ENCODE data around the gene LRCH4.

LRCH4 gene

GRCh38 chr7:100582041-100582579 lies 3.8 kb downstream of the LRCH4 start:
- no peaks in the 10 kb centered on the region for H3K9me3 ChIP-seq
- no peak for DNase-seq (ENCODE audit: low spot score in 2 of 2)
- no peak overlapping the region for H3K4me3 ChIP-seq
- in situ Hi-C loops (cut with MboI; ENCODE audit: low sequenced_read_pairs): no loop called here
- H3K4me1 ChIP-seq: peaks cover 4% of the 10 kb centered on the region
- peaks cover 21% of the 10 kb centered on the region for H3K36me3 ChIP-seq (replicated peaks)
- H3K27me3 ChIP-seq (ENCODE audit: low read depth): no peaks in the 10 kb centered on the region

- Histone ChIP-seq H3K27me3 (ENCODE audit: low read depth) (no peaks in the 10 kb centered on the region), H3K36me3 (replicated peaks) (peaks cover 25% of the 10 kb centered on the region), H3K4me1 (peaks cover 4% of the 10 kb centered on the region), H3K4me3 (no peak overlapping the region), H3K9me3 (no peaks in the 10 kb centered on the region)
- DNase-seq (ENCODE audit: low spot score in 2 of 2): no peak
- in situ Hi-C loops (cut with MboI; ENCODE audit: low sequenced_read_pairs): no loop called here
Observed at GRCh38 chr7:100580466-100581283, 5.3 kb downstream of the LRCH4 start.

- no peak overlapping the region for H3K4me3 ChIP-seq
- H3K36me3 ChIP-seq (replicated peaks): peaks cover 29% of the 10 kb centered on the region
- no peaks in the 10 kb centered on the region for H3K4me1 ChIP-seq
- no peaks in the 10 kb centered on the region for H3K9me3 ChIP-seq
- no peak for DNase-seq (ENCODE audit: low spot score in 2 of 2)
- in situ Hi-C loops (cut with MboI; ENCODE audit: low sequenced_read_pairs): no loop called here
- H3K27me3 ChIP-seq (ENCODE audit: low read depth): no peaks in the 10 kb centered on the region
Observed at GRCh38 chr7:100578246-100579183, 7.4 kb downstream of the LRCH4 start.

- in situ Hi-C loops (cut with MboI; ENCODE audit: low sequenced_read_pairs): no loop called here
- no peak for DNase-seq (ENCODE audit: low spot score in 2 of 2)
- H3K4me1 ChIP-seq: no peaks in the 10 kb centered on the region
- no peaks in the 10 kb centered on the region for H3K9me3 ChIP-seq
- no peak overlapping the region for H3K4me3 ChIP-seq
- no peaks in the 10 kb centered on the region for H3K27me3 ChIP-seq (ENCODE audit: low read depth)
- H3K36me3 ChIP-seq (replicated peaks): peaks cover 29% of the 10 kb centered on the region
Observed at GRCh38 chr7:100577507-100577906, 8.4 kb downstream of the LRCH4 start.

- no peak for DNase-seq (ENCODE audit: low spot score in 2 of 2)
- Histone ChIP-seq H3K36me3 (replicated peaks) (peaks cover 29% of the 10 kb centered on the region), H3K4me1 (no peaks in the 10 kb centered on the region), H3K9me3 (no peaks in the 10 kb centered on the region), H3K27me3 (ENCODE audit: low read depth) (no peaks in the 10 kb centered on the region), H3K4me3 (no peak overlapping the region)
- in situ Hi-C loops (cut with MboI; ENCODE audit: low sequenced_read_pairs): no loop called here
Observed at GRCh38 chr7:100577103-100577502, 8.8 kb downstream of the LRCH4 start.

GRCh38 chr7:100576384-100576993 lies 9.4 kb downstream of the LRCH4 start:
- no peak for DNase-seq (ENCODE audit: low spot score in 2 of 2)
- H3K4me1 ChIP-seq: no peaks in the 10 kb centered on the region
- no peaks in the 10 kb centered on the region for H3K9me3 ChIP-seq
- in situ Hi-C loops (cut with MboI; ENCODE audit: low sequenced_read_pairs): no loop called here
- no peak overlapping the region for H3K4me3 ChIP-seq
- no peaks in the 10 kb centered on the region for H3K27me3 ChIP-seq (ENCODE audit: low read depth)
- H3K36me3 ChIP-seq (replicated peaks): peaks cover 27% of the 10 kb centered on the region

GRCh38 chr7:100575746-100576383 lies 10.1 kb downstream of the LRCH4 start:
- H3K4me1 ChIP-seq: no peaks in the 10 kb centered on the region
- no peak for DNase-seq (ENCODE audit: low spot score in 2 of 2)
- no peak overlapping the region for H3K4me3 ChIP-seq
- H3K9me3 ChIP-seq: no peaks in the 10 kb centered on the region
- in situ Hi-C loops (cut with MboI; ENCODE audit: low sequenced_read_pairs): no loop called here
- H3K27me3 ChIP-seq (ENCODE audit: low read depth): no peaks in the 10 kb centered on the region
- H3K36me3 ChIP-seq (replicated peaks): peaks cover 23% of the 10 kb centered on the region

- DNase-seq (ENCODE audit: low spot score in 2 of 2): no peak
- in situ Hi-C loops (cut with MboI; ENCODE audit: low sequenced_read_pairs): no loop called here
Observed at GRCh38 chr7:100575206-100575631, 10.7 kb downstream of the LRCH4 start.

GRCh38 chr7:100574362-100575205 lies 11.3 kb downstream of the LRCH4 start:
- Histone ChIP-seq H3K36me3 (replicated peaks) (peaks cover 16% of the 10 kb centered on the region), H3K4me3 (no peak overlapping the region), H3K27me3 (ENCODE audit: low read depth) (no peaks in the 10 kb centered on the region; the same call in 1 of the 2 replicates), H3K9me3 (no peaks in the 10 kb centered on the region), H3K4me1 (peaks cover 3% of the 10 kb centered on the region; the same call in 1 of the 2 replicates)
- in situ Hi-C loops (cut with MboI; ENCODE audit: low sequenced_read_pairs): no loop called here
- DNase-seq (ENCODE audit: low spot score in 2 of 2): no peak

More at GRCh38 chr7:100575206-100575631, 10.7 kb downstream of the LRCH4 start:
- Histone ChIP-seq H3K27me3 (ENCODE audit: low read depth) (no peaks in the 10 kb centered on the region; the same call in 1 of the 2 replicates), H3K4me3 (no peak overlapping the region), H3K4me1 (peaks cover 3% of the 10 kb centered on the region; the same call in 1 of the 2 replicates), H3K9me3 (no peaks in the 10 kb centered on the region), H3K36me3 (replicated peaks) (peaks cover 19% of the 10 kb centered on the region)

- peaks cover 15% of the 10 kb centered on the region for H3K36me3 ChIP-seq (replicated peaks)
- H3K4me1 ChIP-seq: peaks cover 3% of the 10 kb centered on the region; the same call in 1 of the 2 replicates
- no peak within 1 kb of the TSS for H3K4me3 ChIP-seq
Observed at GRCh38 chr7:100573691-100574361, 12.1 kb downstream of the LRCH4 start, which contains the start of gene SAP25. Gene SAP25 (minus strand): TSS chr7:100573900. CDS start chr7:100573742, 158 bp downstream.

GRCh38 chr7:100572949-100573675 lies 12.8 kb downstream of the LRCH4 start:
- DNase-seq (ENCODE audit: low spot score in 2 of 2): no peak
- Histone ChIP-seq H3K4me3 (no peak overlapping the region), H3K36me3 (replicated peaks) (peaks cover 13% of the 10 kb centered on the region), H3K9me3 (no peaks in the 10 kb centered on the region), H3K27me3 (ENCODE audit: low read depth) (no peaks in the 10 kb centered on the region; the same call in 1 of the 2 replicates), H3K4me1 (peaks cover 3% of the 10 kb centered on the region; the same call in 1 of the 2 replicates)
- in situ Hi-C loops (cut with MboI; ENCODE audit: low sequenced_read_pairs): no loop called here

More at GRCh38 chr7:100573691-100574361, 12.1 kb downstream of the LRCH4 start, which contains the start of gene SAP25:
- in situ Hi-C loops (cut with MboI; ENCODE audit: low sequenced_read_pairs): no loop called here
- H3K27me3 ChIP-seq (ENCODE audit: low read depth): no peaks in the 10 kb centered on the region; the same call in 1 of the 2 replicates
- no peaks in the 10 kb centered on the region for H3K9me3 ChIP-seq
- DNase-seq (ENCODE audit: low spot score in 2 of 2): no peak
